K562 (cell line): ENCODE measurements around the gene UBR4. TPM values are rescaled to one million over a fixed set of nuclear protein-coding genes. Genes with fewer than 3 reads are reported as not detected.
A peak's percentile ranks its signal among the peaks of the same experiment; 100 is the strongest.

Experiments
- ARHGAP35 ChIP-seq: fragments of 450-650 bp; IDR thresholded peaks from 2 replicates; pipeline ENCODE4 v1.6.1; 2018; ENCODE audit not compliant: partially characterized antibody
- ATF3 ChIP-seq, 2 experiments: fragments of 450-650 bp in 1 of 2; sonication (generic) in 1 of 2; formaldehyde crosslinking in 1 of 2; IDR thresholded peaks in 1 of 2; conservative IDR thresholded peaks in 1 of 2; 2 replicates each; pipeline versions ENCODE4 v1.6.1 to v1.8.1; 2016 to 2023; ENCODE audit warnings: mild to moderate bottlenecking in 2 of 2, moderate library complexity in 2 of 2, inconsistent platforms in 1 of 2, missing genetic modification reagents in 1 of 2
- ELK1 ChIP-seq: sonication (generic); formaldehyde crosslinking; IDR thresholded peaks from 2 replicates; pipeline ENCODE4 v1.8.1; 2022; ENCODE audit warnings: missing genetic modification reagents
- FOXO4 ChIP-seq: fragments of 450-650 bp; formaldehyde crosslinking; IDR thresholded peaks from 2 replicates; pipeline ENCODE4 v1.4.0; 2020; ENCODE audit warnings: mild to moderate bottlenecking, moderate library complexity
- GTF3C2 ChIP-seq: IDR thresholded peaks from 3 replicates; pipeline ENCODE4 v1.6.1; 2011; ENCODE audit warnings: borderline replicate concordance, mild to moderate bottlenecking, moderate library complexity; ENCODE audit not compliant: insufficient read length; ENCODE audit errors: extremely low read depth
- HNRNPH1 ChIP-seq: fragments of 200-400 bp; formaldehyde crosslinking; optimal IDR thresholded peaks from 2 replicates; pipeline ENCODE3; 2017; ENCODE audit warnings: low read depth, mild to moderate bottlenecking, low read length, moderate library complexity
- KDM2B ChIP-seq: fragments of 250-450 bp; sonication (Bioruptor Pico); IDR thresholded peaks from 2 replicates; pipeline ENCODE4 v1.8.0; 2021; ENCODE audit warnings: mild to moderate bottlenecking, moderate library complexity
- MCM2 ChIP-seq: fragments of 450-650 bp; IDR thresholded peaks from 2 replicates; pipeline ENCODE4 v1.6.1; 2017; ENCODE audit warnings: low read depth, mild to moderate bottlenecking
- PKNOX1 ChIP-seq: fragments of 450-650 bp; IDR thresholded peaks from 2 replicates; pipeline ENCODE4 v1.6.1; 2016
- PRPF4 ChIP-seq: fragments of 200-400 bp; formaldehyde crosslinking; IDR thresholded peaks from one replicate; pipeline ENCODE4 v1.6.1; 2017; ENCODE audit warnings: low read length, low read depth, mild to moderate bottlenecking; ENCODE audit not compliant: insufficient read depth, poor library complexity, severe bottlenecking
- SNAPC5 ChIP-seq: fragments of 250-450 bp; sonication (Bioruptor Pico); IDR thresholded peaks from 2 replicates; pipeline ENCODE4 v1.8.0; 2021; ENCODE audit warnings: moderate library complexity, mild to moderate bottlenecking, inconsistent platforms
- SNIP1 ChIP-seq: fragments of 450-650 bp; IDR thresholded peaks from 2 replicates; pipeline ENCODE4 v1.7.1; 2017; ENCODE audit warnings: low read depth, mild to moderate bottlenecking
- USF1 ChIP-seq: sonication (generic); formaldehyde crosslinking; IDR thresholded peaks from 2 replicates; pipeline ENCODE4 v1.9.0; 2022; ENCODE audit warnings: mild to moderate bottlenecking, missing genetic modification reagents
- ZBED1 ChIP-seq: IDR thresholded peaks from 2 replicates; pipeline ENCODE4 v1.6.1; 2014
- ZBTB34 ChIP-seq: fragments of 250-450 bp; sonication (Bioruptor Pico); IDR thresholded peaks from 2 replicates; pipeline ENCODE4 v1.8.0; 2021; ENCODE audit warnings: mild to moderate bottlenecking, moderate library complexity
- ZNF445 ChIP-seq: fragments of 250-450 bp; sonication (Bioruptor Pico); IDR thresholded peaks from 2 replicates; pipeline ENCODE4 v1.4.0; 2020; ENCODE audit warnings: low read depth, mild to moderate bottlenecking, moderate library complexity
- polyA plus RNA-seq, 8 experiments: library from polyadenylated mRNA; depleted of rRNA in 4 of 8; stranded (reverse) in 5 of 8; unstranded in 3 of 8; fragments of >200 nt; fragmentation: Nextera tagmentation in 2 of 8; fragmentation: Illumina TruSeq in 1 of 8; extraction: Ambion mirVana in 2 of 8; extraction: Trizol in 1 of 8; gene quantifications; 2 replicates each; pipeline versions ENCODE4 v1.2.1 to v1.2.3, GENCODE V29; 2011 to 2014; ENCODE audit warnings: inconsistent platforms in 1 of 8, missing spikeins in 1 of 8
- total RNA-seq, 7 experiments: library from RNA; depleted of rRNA in 6 of 7; stranded (reverse); fragments of >200 nt in 6 of 7; fragmentation: Illumina TruSeq in 2 of 7; extraction: Trizol in 2 of 7; gene quantifications; 2 replicates each; pipeline versions ENCODE4 v1.2.1 to v1.2.3, GENCODE V29; 2011 to 2021; ENCODE audit warnings: low replicate concordance in 1 of 7

Gene UBR4
- total and polyA plus RNA-seq, 9 of the 15 experiments (the other 6 are each of a cell fraction or from before 2014, with no cell fraction given) = 55.4 to 277 (median 123) TPM

- TF ChIP-seq SNAPC5 (CRISPR knock-in tag) (no peak), HNRNPH1 (no peak), ATF3 (IDR thresholded peaks at IDR 0.05) (peak; percentile 99), ATF3 (CRISPR knock-in tag; conservative IDR thresholded peaks at IDR 0.05) (peak; percentile 87; the same call in 1 of the 2 replicates), FOXO4 (CRISPR knock-in tag) (no peak), ELK1 (CRISPR knock-in tag) (peak; percentile 94), ZNF445 (CRISPR knock-in tag) (peak; percentile 65; the same call in 1 of the 2 replicates), PKNOX1 (peak; percentile 34; the same call in 1 of the 2 replicates), SNIP1 (no peak), GTF3C2 (no peak), MCM2 (no peak), PRPF4 (no peak), ARHGAP35 (no peak), ZBTB34 (CRISPR knock-in tag) (no peak), ZBED1 (peak; percentile 11; the same call in 1 of the 2 replicates), KDM2B (no peak), USF1 (CRISPR knock-in tag) (no peak)
These were observed at the start of gene UBR4 (continued) for GRCh38 chr1:19209990-19210771.
